Body of pancreas (tissue), 4 donors: ENCODE data around the gene CPLX3.

Experiments used
- POLR2A ChIP-seq, 3 donors: fragments of 450-650 bp; IDR thresholded peaks; one replicate each; pipeline ENCODE4 v1.6.1; 2016; ENCODE audit warnings: antibody characterized with exemption in 3 of 3, mild to moderate bottlenecking in 2 of 3
- TF ChIP-seq, protein P1 (sequence below), 7 experiments: fragments of 450-650 bp in 4 of 7; fragments of 200-600 bp in 3 of 7; sonication (generic) in 3 of 7; IDR thresholded peaks; one replicate each; pipeline ENCODE4 v1.5.1; 2016 to 2019; ENCODE audit warnings: antibody characterized with exemption in 7 of 7

- TF ChIP-seq, protein P1, sequence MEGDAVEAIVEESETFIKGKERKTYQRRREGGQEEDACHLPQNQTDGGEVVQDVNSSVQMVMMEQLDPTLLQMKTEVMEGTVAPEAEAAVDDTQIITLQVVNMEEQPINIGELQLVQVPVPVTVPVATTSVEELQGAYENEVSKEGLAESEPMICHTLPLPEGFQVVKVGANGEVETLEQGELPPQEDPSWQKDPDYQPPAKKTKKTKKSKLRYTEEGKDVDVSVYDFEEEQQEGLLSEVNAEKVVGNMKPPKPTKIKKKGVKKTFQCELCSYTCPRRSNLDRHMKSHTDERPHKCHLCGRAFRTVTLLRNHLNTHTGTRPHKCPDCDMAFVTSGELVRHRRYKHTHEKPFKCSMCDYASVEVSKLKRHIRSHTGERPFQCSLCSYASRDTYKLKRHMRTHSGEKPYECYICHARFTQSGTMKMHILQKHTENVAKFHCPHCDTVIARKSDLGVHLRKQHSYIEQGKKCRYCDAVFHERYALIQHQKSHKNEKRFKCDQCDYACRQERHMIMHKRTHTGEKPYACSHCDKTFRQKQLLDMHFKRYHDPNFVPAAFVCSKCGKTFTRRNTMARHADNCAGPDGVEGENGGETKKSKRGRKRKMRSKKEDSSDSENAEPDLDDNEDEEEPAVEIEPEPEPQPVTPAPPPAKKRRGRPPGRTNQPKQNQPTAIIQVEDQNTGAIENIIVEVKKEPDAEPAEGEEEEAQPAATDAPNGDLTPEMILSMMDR (IDR thresholded peaks at IDR 0.05), result no peak
- TF ChIP-seq POLR2A (IDR thresholded peaks at IDR 0.05), result no peak
Measured at GRCh38 chr15:74783072-74783807, 43.2 kb upstream of the CPLX3 start.
